Mucosa of rectum (tissue), 2 donors: ENCODE measurements around the gene BLCAP.

Experiments used
- H3K27ac ChIP-seq, 2 donors: one replicate each; pipeline ENCODE4 v1.7.0; 2013; ENCODE audit warnings: inconsistent platforms in 2 of 2, low read depth in 2 of 2, low read length in 2 of 2
- H3K27me3 ChIP-seq, 2 donors: one replicate each; pipeline ENCODE4 v1.7.0; 2013; ENCODE audit warnings: low read length in 2 of 2; ENCODE audit not compliant: control insufficient read depth in 2 of 2, insufficient read depth in 2 of 2
- H3K36me3 ChIP-seq, 2 donors: one replicate each; pipeline ENCODE4 v1.7.0; 2013; ENCODE audit warnings: low read length in 2 of 2; ENCODE audit not compliant: control insufficient read depth in 2 of 2, insufficient read depth in 2 of 2
- H3K4me1 ChIP-seq, 2 donors: one replicate each; pipeline ENCODE4 v1.7.0; 2013; ENCODE audit warnings: low read length in 2 of 2, mild to moderate bottlenecking in 1 of 2; ENCODE audit not compliant: control insufficient read depth in 2 of 2, insufficient read depth in 2 of 2
- H3K4me3 ChIP-seq, 2 donors: one replicate each; pipeline ENCODE4 v1.7.0; 2013; ENCODE audit warnings: low read length in 2 of 2
- H3K9ac ChIP-seq, 2 donors: one replicate each; pipeline ENCODE4 v1.7.0; 2013; ENCODE audit warnings: low read length in 2 of 2, low read depth in 1 of 2, mild to moderate bottlenecking in 1 of 2
- H3K9me3 ChIP-seq, 2 donors: one replicate each; pipeline ENCODE4 v1.7.0; 2013; ENCODE audit warnings: low read length in 2 of 2; ENCODE audit not compliant: control insufficient read depth in 2 of 2
- donor health status: healthy.
- donor health status: Normal muscosa, but diverticular disease.

Gene BLCAP

DNA sequence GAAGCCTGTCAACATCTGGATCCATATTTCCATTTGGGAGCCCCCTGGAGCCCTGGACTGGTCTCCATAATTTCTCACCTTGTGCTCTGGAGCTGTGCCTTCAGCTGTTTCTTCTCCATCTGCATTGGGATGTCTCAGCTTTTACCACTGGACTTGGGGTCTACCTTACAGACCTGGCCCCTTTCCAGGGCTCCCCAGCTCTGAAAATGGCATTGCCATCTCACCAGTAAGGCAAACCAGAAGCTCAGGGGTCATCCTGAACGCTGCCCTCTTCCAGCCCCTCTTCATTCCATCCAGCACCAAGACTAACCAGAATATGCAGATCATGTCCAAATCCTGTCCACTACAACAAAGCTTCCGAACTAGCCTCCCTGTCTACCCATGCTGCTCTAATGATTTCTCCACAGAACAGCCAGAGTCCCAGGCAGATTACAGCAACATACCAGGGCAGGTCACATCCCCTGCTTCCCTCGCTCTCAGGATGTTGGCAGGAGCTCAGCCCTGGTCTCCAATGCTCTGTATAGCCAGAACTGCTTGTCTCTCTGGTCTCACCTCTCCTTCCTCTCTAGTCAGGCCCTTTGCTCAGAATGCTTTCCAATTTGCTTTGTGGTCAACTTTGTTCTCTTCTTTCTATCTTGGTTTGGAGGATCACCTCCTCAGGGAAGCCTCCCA, 24.3 kb downstream of the BLCAP start:
- H3K4me1 ChIP-seq = no peaks in the 10 kb centered on the region
- H3K4me3 ChIP-seq = no peak overlapping the region
- H3K9me3 ChIP-seq = no peaks in the 10 kb centered on the region
- H3K27me3 ChIP-seq = no peaks in the 10 kb centered on the region
- H3K36me3 ChIP-seq = no peaks in the 10 kb centered on the region
- H3K9ac ChIP-seq = no peak overlapping the region
- no peak overlapping the region for H3K27ac ChIP-seq

DNA sequence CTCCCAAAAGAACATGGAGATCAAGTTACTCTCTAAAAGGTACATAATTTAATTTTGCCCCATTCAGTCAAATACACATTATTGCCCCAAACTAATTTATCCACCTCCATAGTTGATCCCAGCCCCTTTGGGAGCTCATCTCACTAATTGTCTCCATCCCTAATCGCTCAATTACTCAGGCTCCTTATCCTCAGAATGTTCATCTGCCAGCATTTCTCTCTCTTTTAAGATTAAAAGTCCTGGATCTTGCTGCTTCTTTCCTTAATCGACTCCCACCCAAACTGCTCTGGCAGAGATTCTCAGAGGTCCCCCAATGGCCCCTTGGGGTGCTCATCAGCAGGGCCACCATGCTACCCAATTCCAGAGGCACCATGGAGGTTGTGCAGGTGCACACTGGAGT, 25.0 kb downstream of the BLCAP start:
- Histone ChIP-seq H3K27me3 (no peaks in the 10 kb centered on the region), H3K9ac (no peak overlapping the region), H3K27ac (no peak overlapping the region), H3K36me3 (no peaks in the 10 kb centered on the region), H3K4me1 (no peaks in the 10 kb centered on the region), H3K9me3 (no peaks in the 10 kb centered on the region), H3K4me3 (no peak overlapping the region)

DNA sequence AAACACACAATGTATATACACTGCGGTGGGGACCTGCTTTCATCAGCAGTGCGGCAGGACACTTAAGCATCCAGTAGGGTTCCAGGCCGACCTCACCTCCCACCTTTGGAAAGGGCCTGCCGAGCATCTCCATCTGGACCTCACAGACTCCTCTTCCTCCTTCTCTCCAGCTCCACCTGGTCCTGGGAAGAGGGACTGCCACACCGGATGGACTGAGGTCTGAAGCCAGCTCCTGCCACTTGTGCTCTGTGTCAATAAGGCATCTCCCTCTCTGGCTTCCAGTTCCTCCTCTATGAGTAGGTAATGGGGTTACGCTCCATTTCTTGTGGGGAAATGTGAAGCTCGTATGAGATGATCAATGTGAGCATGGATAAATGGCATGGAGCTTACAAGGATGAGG, 25.7 kb downstream of the BLCAP start:
- Histone ChIP-seq H3K4me3 (no peak overlapping the region), H3K27ac (no peak overlapping the region), H3K9ac (no peak overlapping the region), H3K27me3 (no peaks in the 10 kb centered on the region), H3K36me3 (no peaks in the 10 kb centered on the region), H3K4me1 (no peaks in the 10 kb centered on the region), H3K9me3 (no peaks in the 10 kb centered on the region)

DNA sequence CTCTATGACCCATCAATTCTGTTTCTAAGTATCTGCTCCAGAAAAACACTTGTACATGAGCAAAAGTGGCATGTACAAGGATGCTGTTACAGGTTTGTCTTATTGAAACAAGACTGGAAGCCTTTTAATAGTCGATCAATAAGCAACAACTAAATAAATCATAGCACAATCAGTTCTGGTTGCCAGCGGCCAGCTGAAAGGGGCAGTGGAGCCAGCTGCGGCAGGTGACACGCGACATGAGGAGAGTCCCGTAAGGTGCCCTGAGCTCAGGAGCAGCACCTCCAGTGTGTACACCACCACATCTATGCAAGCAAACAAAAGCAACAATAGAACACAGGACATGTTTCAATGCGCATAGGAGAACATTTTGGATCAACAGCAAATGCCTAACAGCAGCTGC, 27.4 kb downstream of the BLCAP start:
- H3K27me3 ChIP-seq = no peaks in the 10 kb centered on the region

DNA sequence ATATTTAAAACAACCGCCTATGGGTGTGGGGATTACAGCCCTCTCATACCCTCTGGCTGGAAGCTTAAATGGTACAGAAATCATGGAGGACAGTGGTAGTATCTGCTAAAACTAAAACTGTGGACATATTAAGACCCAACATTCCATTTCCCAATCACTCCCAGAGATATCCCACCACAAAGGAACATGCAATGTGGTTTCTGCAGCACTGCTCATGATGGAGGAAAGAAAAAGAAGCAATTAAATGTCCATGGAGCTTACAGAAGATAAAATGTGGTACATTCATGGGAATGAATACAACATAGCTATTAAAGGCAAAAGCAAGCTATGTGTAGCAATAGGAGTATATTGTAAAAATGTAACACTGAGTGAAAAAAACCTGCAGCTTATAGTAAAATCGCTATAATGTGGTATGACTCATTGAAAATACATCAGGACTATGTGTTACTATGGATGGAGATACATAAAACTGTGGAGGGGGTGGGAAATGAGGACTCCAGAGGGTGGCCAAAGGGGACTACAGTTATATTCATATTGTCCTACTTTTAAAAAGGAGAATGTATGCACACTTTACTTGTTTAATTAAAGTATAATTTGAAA, 29.5 kb downstream of the BLCAP start:
- no peaks in the 10 kb centered on the region for H3K36me3 ChIP-seq
- H3K4me1 ChIP-seq = no peaks in the 10 kb centered on the region
- H3K9me3 ChIP-seq = no peaks in the 10 kb centered on the region
- H3K4me3 ChIP-seq = no peak overlapping the region
- H3K27me3 ChIP-seq = no peaks in the 10 kb centered on the region
- no peak overlapping the region for H3K9ac ChIP-seq
- no peak overlapping the region for H3K27ac ChIP-seq

More for the DNA sequence above, 27.4 kb downstream of the BLCAP start:
- no peak overlapping the region for H3K27ac ChIP-seq
- H3K36me3 ChIP-seq = no peaks in the 10 kb centered on the region
- no peaks in the 10 kb centered on the region for H3K9me3 ChIP-seq
- H3K4me1 ChIP-seq = no peaks in the 10 kb centered on the region
- no peak overlapping the region for H3K4me3 ChIP-seq
- no peak overlapping the region for H3K9ac ChIP-seq

DNA sequence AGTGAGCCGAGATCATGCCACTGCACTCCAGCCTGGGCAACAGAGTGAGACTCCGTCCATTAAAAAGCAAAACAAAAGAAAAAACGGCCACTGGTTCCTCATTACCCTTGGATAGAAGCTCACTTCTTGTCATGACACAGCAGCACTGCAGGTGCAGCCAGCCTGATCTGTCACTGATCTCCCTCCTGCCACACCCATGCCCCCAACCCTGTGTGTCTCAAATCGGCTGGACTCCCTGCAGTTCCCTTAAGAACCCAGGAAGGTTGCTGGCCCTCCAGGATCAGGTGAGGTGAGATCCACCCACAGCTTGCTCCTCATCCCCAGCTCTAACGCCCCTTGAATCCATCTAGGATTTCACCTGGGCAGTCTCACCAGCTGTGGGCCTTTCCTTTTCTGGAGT, 32.9 kb downstream of the BLCAP start:
- H3K36me3 ChIP-seq = no peaks in the 10 kb centered on the region
- H3K27ac ChIP-seq = no peak overlapping the region
- H3K4me3 ChIP-seq = no peak overlapping the region
- H3K9ac ChIP-seq = no peak overlapping the region
- no peaks in the 10 kb centered on the region for H3K9me3 ChIP-seq
- no peaks in the 10 kb centered on the region for H3K27me3 ChIP-seq
- H3K4me1 ChIP-seq = no peaks in the 10 kb centered on the region

DNA sequence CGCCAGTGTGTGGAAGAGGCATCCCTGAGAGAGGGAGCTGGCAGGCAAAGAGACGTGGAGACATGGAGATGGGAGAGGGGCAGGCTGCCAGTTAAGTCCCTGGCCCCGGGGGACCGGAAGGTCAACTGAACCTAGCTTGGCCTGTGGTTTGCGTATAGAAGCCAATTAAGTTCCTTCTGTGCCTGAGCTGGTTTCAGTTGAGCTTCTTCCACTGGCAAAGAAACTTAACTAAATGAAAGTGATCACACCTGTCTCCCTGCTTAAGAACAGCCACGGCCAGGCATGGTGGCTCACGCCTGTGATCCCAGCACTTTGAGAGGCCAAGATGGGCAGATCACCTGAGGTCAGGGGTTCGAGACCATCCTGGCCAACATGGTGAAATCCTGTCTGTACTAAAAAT, 33.4 kb downstream of the BLCAP start:
- H3K36me3 ChIP-seq = no peaks in the 10 kb centered on the region
- no peak overlapping the region for H3K9ac ChIP-seq
- no peak overlapping the region for H3K4me3 ChIP-seq
- no peaks in the 10 kb centered on the region for H3K4me1 ChIP-seq
- no peaks in the 10 kb centered on the region for H3K27me3 ChIP-seq
- H3K27ac ChIP-seq = no peak overlapping the region
- H3K9me3 ChIP-seq = no peaks in the 10 kb centered on the region

DNA sequence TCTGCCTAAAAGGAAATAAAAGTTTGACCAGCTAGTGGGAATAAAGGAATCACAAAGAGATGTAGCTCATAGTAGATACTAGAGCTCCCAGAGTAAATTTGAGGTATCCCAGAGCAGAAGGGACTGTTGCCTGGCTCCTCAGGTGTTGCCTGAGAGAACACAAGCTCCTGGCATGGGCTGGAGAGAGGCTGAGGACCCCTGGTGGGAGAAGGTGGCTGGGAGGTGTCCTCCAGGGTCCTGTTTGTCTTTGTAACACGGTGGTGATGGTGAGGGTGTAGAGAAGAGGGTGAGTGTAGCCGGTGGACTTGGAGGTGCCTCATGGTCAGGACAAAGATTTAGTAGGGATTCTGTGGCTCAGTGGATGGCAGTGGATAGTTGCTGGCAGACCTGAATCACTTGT, 34.7 kb downstream of the BLCAP start:
- Histone ChIP-seq H3K4me1 (no peaks in the 10 kb centered on the region), H3K4me3 (no peak overlapping the region), H3K9ac (no peak overlapping the region), H3K9me3 (no peaks in the 10 kb centered on the region), H3K36me3 (no peaks in the 10 kb centered on the region), H3K27ac (no peak overlapping the region), H3K27me3 (no peaks in the 10 kb centered on the region)

DNA sequence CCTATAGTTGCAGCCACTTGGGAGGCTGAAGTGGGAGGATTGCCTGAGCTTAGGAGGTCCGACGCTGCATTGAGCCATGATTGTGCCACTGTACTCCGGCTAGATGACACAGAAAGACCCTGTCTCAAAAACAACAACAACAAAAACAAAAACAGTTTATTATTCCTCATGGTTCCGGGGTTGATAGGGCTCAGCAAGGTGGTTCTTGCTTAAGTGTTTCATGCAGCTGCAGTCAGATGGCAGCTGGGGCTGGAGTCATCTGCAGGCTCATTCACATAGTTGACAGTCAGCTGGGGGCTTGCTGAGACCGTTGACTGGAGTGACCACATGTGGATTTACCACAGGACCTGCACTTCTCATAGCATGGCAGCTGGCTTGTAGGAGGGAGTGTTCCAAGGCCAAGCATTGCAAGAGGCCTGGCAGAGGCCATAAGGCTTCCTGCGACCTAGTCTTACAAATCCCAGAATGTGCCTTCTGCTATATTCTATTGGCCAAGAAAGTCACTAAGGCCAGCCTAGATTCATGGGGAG, 35.5 kb downstream of the BLCAP start:
- no peaks in the 10 kb centered on the region for H3K9me3 ChIP-seq
- no peaks in the 10 kb centered on the region for H3K27me3 ChIP-seq
- no peak overlapping the region for H3K4me3 ChIP-seq
- H3K4me1 ChIP-seq = no peaks in the 10 kb centered on the region
- H3K27ac ChIP-seq = no peak overlapping the region
- H3K36me3 ChIP-seq = no peaks in the 10 kb centered on the region
- H3K9ac ChIP-seq = no peak overlapping the region

DNA sequence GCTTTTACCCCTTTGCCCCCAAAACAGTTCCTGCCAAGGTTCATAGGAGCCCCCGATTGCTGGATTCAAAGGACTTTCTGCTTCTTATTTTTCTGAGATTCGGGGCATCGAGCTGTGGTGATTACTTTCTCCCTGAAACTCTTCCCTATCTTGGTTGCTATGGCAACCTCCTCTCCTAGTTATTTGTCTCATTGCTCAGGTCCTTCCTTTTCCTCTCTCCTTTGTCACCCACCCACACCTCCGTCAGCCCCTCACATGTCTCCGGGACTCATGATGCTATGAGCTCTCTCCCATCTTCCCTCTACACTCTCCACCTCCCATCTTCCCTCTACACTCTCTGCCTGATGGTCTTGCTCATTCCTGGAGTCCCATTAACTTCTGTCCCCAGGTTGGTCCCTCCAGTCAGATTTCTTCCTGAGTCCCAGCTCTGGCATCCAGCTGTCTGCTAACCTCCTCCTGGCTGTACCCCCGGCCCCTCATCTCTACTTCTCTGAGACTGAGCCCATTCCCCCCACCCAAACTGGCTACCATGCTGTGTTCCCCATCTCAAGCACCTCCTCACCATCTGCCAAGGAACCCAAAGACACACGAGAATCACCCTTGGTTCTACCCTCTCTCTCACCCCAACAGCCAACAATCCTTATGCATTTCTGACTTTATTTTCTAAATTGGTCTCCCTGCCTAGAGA, 36.9 kb downstream of the BLCAP start:
- Histone ChIP-seq H3K4me3 (no peak overlapping the region), H3K27ac (no peak overlapping the region), H3K36me3 (no peaks in the 10 kb centered on the region), H3K9me3 (no peaks in the 10 kb centered on the region), H3K27me3 (no peaks in the 10 kb centered on the region), H3K4me1 (no peaks in the 10 kb centered on the region), H3K9ac (no peak overlapping the region)
